Stimulated activated memory B cell treated with anti-CD40 and anti-IgM and Interleukin-4, amounts not matched to agents 10 μg/mL and 1 μg/mL and 100 μg/mL, for 72 hours (primary cell): ENCODE measurements around the gene ZNF625.
"Not testable (repeated sequence)": the region's sequence is repeated elsewhere in the genome, so short reads cannot be mapped to it uniquely, and the experiment has no call there.

Source experiments
- ATAC-seq: fragments of 150-1000 bp; cut with Tn5 transposase; 2 replicates; pipeline ENCODE4 v1.10.0; 2021
- H3K27ac Mint-ChIP-seq: one replicate; pipeline ENCODE4 v1.8.0; 2022; ENCODE audit warnings: mild to moderate bottlenecking, mixed read lengths
- H3K27me3 Mint-ChIP-seq: one replicate; pipeline ENCODE4 v1.8.0; 2022; ENCODE audit warnings: mixed read lengths
- H3K36me3 Mint-ChIP-seq: one replicate; pipeline ENCODE4 v1.8.0; 2022; ENCODE audit warnings: mixed read lengths
- H3K4me1 Mint-ChIP-seq: one replicate; pipeline ENCODE4 v1.8.0; 2022; ENCODE audit warnings: mixed read lengths
- H3K4me3 Mint-ChIP-seq: one replicate; pipeline ENCODE4 v1.8.0; 2022; ENCODE audit warnings: mild to moderate bottlenecking, moderate library complexity, mixed read lengths
- H3K9me3 Mint-ChIP-seq: one replicate; pipeline ENCODE4 v1.8.0; 2022; ENCODE audit warnings: mixed read lengths

ZNF625 gene

DNA sequence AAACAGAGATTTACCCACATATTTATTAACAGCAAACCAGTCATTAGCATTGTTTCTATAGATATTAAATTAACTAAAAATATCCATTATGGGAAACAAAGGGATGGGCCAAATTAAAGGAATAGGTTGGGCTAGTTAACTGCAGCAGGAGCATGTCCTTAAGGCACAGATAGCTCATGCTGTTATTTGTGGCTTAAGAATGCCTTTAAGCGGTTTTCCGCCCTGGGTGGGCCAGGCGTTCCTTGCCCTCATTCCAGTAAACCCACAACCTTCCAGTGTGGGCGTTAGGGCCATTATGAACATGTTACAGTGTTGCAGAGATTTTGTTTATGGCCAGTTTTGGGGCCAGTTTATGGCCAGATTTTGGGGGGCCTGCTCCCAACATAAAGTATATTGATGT lies 52.6 kb downstream of the ZNF625 start:
- H3K36me3 Mint-ChIP-seq, H3K27ac Mint-ChIP-seq, H3K27me3 Mint-ChIP-seq, H3K9me3 Mint-ChIP-seq, H3K4me1 Mint-ChIP-seq, ATAC-seq, H3K4me3 Mint-ChIP-seq: not testable (repeated sequence)

DNA sequence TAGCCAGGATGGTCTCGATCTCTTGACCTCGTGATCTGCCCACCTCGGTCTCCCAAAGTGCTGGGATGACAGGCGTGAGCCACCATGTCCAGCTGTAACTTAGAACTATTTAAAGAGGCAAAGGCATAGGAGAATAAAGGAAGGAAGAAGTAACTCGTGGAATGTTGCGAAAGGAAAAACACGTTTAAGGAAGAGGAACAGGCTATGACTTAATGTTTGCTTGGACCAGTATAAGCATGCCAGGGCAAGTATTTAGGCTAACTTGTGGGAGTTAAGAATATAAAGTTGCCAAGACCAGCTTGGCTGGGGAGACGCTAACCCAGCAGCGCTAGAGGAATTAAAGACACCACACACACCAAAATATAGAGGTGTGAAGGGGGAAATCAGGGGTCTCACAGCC lies 58.5 kb downstream of the ZNF625 start:
- peaks cover 30% of the 10 kb centered on the region for H3K36me3 Mint-ChIP-seq
- peaks cover 10% of the 10 kb centered on the region for H3K4me1 Mint-ChIP-seq
- no peak for ATAC-seq
- no peak overlapping the region for H3K4me3 Mint-ChIP-seq
- H3K27ac Mint-ChIP-seq = no peak overlapping the region
- H3K27me3 Mint-ChIP-seq = peaks cover 9% of the 10 kb centered on the region
- H3K9me3 Mint-ChIP-seq = peaks cover 4% of the 10 kb centered on the region

GRCh38 chr19:12095111-12095790 lies 61.3 kb downstream of the ZNF625 start:
- peaks cover 4% of the 10 kb centered on the region for H3K9me3 Mint-ChIP-seq
- peaks cover 29% of the 10 kb centered on the region for H3K4me1 Mint-ChIP-seq
- H3K27ac Mint-ChIP-seq = no peak overlapping the region
- peaks cover 9% of the 10 kb centered on the region for H3K27me3 Mint-ChIP-seq
- H3K36me3 Mint-ChIP-seq = peaks cover 30% of the 10 kb centered on the region
- ATAC-seq = no peak
- no peak overlapping the region for H3K4me3 Mint-ChIP-seq
